CD14-positive monocyte (primary cell): Measurements from ENCODE around the gene TMIGD1. TPM values are rescaled to one million over a fixed set of nuclear protein-coding genes. Genes with fewer than 3 reads are reported as not detected.

Source experiments
- DNase-seq, 3 donors: peaks; one replicate each; pipeline ENCODE4 v3.0.0-alpha.2; 2011 to 2022
- H2AFZ ChIP-seq: 2 replicates; pipeline ENCODE4 v1.6.0; 2012; ENCODE audit warnings: mild to moderate bottlenecking, low read depth, low read length, inconsistent platforms; ENCODE audit not compliant: insufficient read depth, poor library complexity, severe bottlenecking
- H3K27ac ChIP-seq, 2 donors: 1 replicate in 1 of 2; 2 replicates in 1 of 2; pipeline ENCODE4 v1.5.1; 2012 to 2013; ENCODE audit warnings: low read length in 2 of 2, control low read depth in 1 of 2, inconsistent platforms in 1 of 2, low read depth in 1 of 2, mild to moderate bottlenecking in 1 of 2
- H3K27me3 ChIP-seq, 2 donors: one replicate each; pipeline versions ENCODE4 v1.6.0 to v1.6.1; 2011 to 2013; ENCODE audit warnings: low read length in 2 of 2; ENCODE audit not compliant: control insufficient read depth in 2 of 2, insufficient read depth in 2 of 2
- H3K36me3 ChIP-seq, 2 donors: replicated peaks in 1 of 2; 1 replicate in 1 of 2; 2 replicates in 1 of 2; pipeline versions ENCODE4 v1.5.1 to v1.6.1; 2012 to 2013; ENCODE audit warnings: low read length in 2 of 2, control low read depth in 1 of 2, inconsistent platforms in 1 of 2, mild to moderate bottlenecking in 1 of 2; ENCODE audit not compliant: insufficient read depth in 2 of 2, control insufficient read depth in 1 of 2
- H3K4me1 ChIP-seq, 2 donors: 1 replicate in 1 of 2; 2 replicates in 1 of 2; pipeline versions ENCODE4 v1.5.1 to v1.6.1; 2012 to 2013; ENCODE audit warnings: low read length in 2 of 2, control low read depth in 1 of 2, inconsistent platforms in 1 of 2, mild to moderate bottlenecking in 1 of 2, moderate library complexity in 1 of 2; ENCODE audit not compliant: insufficient read depth in 2 of 2, control insufficient read depth in 1 of 2
- H3K4me2 ChIP-seq: replicated peaks from 2 replicates; pipeline ENCODE3; 2012; ENCODE audit warnings: low read length, moderate library complexity, mild to moderate bottlenecking; ENCODE audit not compliant: poor library complexity, severe bottlenecking; ENCODE audit errors: extremely low read depth
- H3K4me3 ChIP-seq, 3 experiments: fragments of 200-600 bp in 1 of 3; sonication (generic) in 1 of 3; replicated peaks in 1 of 3; 1 replicate in 2 of 3; 2 replicates in 1 of 3; pipeline ENCODE4 v1.5.1; 2011 to 2013; ENCODE audit warnings: low read length in 3 of 3, mild to moderate bottlenecking in 3 of 3, control low read depth in 2 of 3, low read depth in 2 of 3, inconsistent platforms in 1 of 3, moderate library complexity in 1 of 3
- H3K79me2 ChIP-seq: 2 replicates; pipeline ENCODE4 v1.6.0; 2012; ENCODE audit warnings: mild to moderate bottlenecking, control low read depth, inconsistent platforms, low read length, moderate library complexity; ENCODE audit not compliant: insufficient read depth
- H3K9ac ChIP-seq: 2 replicates; pipeline ENCODE4 v1.6.0; 2017; ENCODE audit warnings: low read length, mild to moderate bottlenecking; ENCODE audit not compliant: insufficient read depth, poor library complexity, severe bottlenecking
- H3K9me3 ChIP-seq, 2 donors: replicated peaks in 1 of 2; 1 replicate in 1 of 2; 2 replicates in 1 of 2; pipeline versions ENCODE4 v1.5.1 to v1.6.1; 2012 to 2013; ENCODE audit warnings: low read length in 2 of 2, control low read depth in 1 of 2; ENCODE audit not compliant: control insufficient read depth in 1 of 2, insufficient read depth in 1 of 2
- H4K20me1 ChIP-seq: 2 replicates; pipeline ENCODE4 v1.6.0; 2012; ENCODE audit warnings: mild to moderate bottlenecking, low read length, control low read depth, moderate library complexity; ENCODE audit not compliant: insufficient read depth
- H3K27ac Mint-ChIP-seq, 7 donors: one replicate each; pipeline ENCODE4 v1.8.0; 2020; ENCODE audit warnings: mild to moderate bottlenecking in 7 of 7, mixed read lengths in 7 of 7, moderate library complexity in 6 of 7, inconsistent platforms in 2 of 7
- H3K27me3 Mint-ChIP-seq, 3 donors: one replicate each; pipeline ENCODE4 v1.8.0; 2021 to 2022; ENCODE audit warnings: low read depth in 3 of 3, mild to moderate bottlenecking in 3 of 3, mixed read lengths in 3 of 3, moderate library complexity in 3 of 3, inconsistent platforms in 1 of 3
- H3K36me3 Mint-ChIP-seq, 2 donors: one replicate each; pipeline ENCODE4 v1.8.0; 2020; ENCODE audit warnings: mixed read lengths in 2 of 2, inconsistent platforms in 1 of 2, mild to moderate bottlenecking in 1 of 2
- H3K4me1 Mint-ChIP-seq: one replicate; pipeline ENCODE4 v1.8.0; 2020; ENCODE audit warnings: mild to moderate bottlenecking, mixed read lengths
- H3K4me3 Mint-ChIP-seq, 2 donors: one replicate each; pipeline ENCODE4 v1.8.0; 2020; ENCODE audit warnings: mild to moderate bottlenecking in 2 of 2, mixed read lengths in 2 of 2, moderate library complexity in 1 of 2
- H3K9me3 Mint-ChIP-seq, 7 donors: one replicate each; pipeline ENCODE4 v1.8.0; 2020 to 2022; ENCODE audit warnings: mixed read lengths in 7 of 7, mild to moderate bottlenecking in 6 of 7, moderate library complexity in 6 of 7, inconsistent platforms in 2 of 7
- CTCF ChIP-seq: fragments of 200-600 bp; IDR thresholded peaks from one replicate; pipeline ENCODE4 v1.8.0; 2022; ENCODE audit warnings: antibody characterized with exemption, mild to moderate bottlenecking
- WGBS: methylation state at CpG from one replicate; pipeline ENCODE4 v1.1.5; 2013; ENCODE audit warnings: missing lambda C conversion rate; ENCODE audit not compliant: insufficient coverage; 5-methylcytosine and 5-hydroxymethylcytosine counted together
- intact Hi-C, 2 donors: fragments of 100-400 bp; cut with micrococcal nuclease; formaldehyde crosslinking; loops; one replicate each; pipeline versions ENCODE4 v1.15.0 to v1.15.1; 2023
- polyA plus RNA-seq, 3 donors: library from polyadenylated mRNA; depleted of rRNA in 1 of 3; unstranded in 2 of 3; stranded (reverse) in 1 of 3; fragments of 300-500 nt in 2 of 3; fragments of >200 nt in 1 of 3; fragmentation: Illumina TruSeq in 2 of 3; gene quantifications; 1 replicate in 2 of 3; 2 replicates in 1 of 3; pipeline ENCODE4 v1.2.3, GENCODE V29; 2012 to 2021

TMIGD1 gene
- polyA plus RNA-seq, 3 donors = not detected

GRCh38 chr17:30381340-30381659, 47.4 kb upstream of the TMIGD1 start:
- Mint-ChIP-seq H3K27ac (no peak overlapping the region), H3K36me3 (peaks cover 10 to 22% of the 10 kb centered on the region in 2 donors), H3K9me3 (peaks cover 0 to 2% (median 0%) of the 10 kb centered on the region in 7 donors), H3K27me3 (peaks cover 1 to 11% (median 4%) of the 10 kb centered on the region in 3 donors), H3K4me3 (peak overlapping the region; percentile 93 to 97), H3K4me1 (peaks cover 54% of the 10 kb centered on the region)
- no peaks in the 10 kb centered on the region for H3K27me3 ChIP-seq
- DNase-seq = no peak
- H3K9ac ChIP-seq = no peak overlapping the region
- H2AFZ ChIP-seq = no peak overlapping the region
- peak overlapping the region; percentile 91 for H3K4me2 ChIP-seq
- intact Hi-C loops = loop anchor here in 1 of 2 donors (10.0 kb wide), 1 partner anchor 86 kb away; the partner anchor contains the start of gene BLMH
- peak overlapping the region in 2 of 3 experiments; percentile 85 to 94 for H3K4me3 ChIP-seq
- peaks cover 33 to 47% of the 10 kb centered on the region in 2 donors for H3K4me1 ChIP-seq
- no peak overlapping the region for H3K27ac ChIP-seq
- no peaks in the 10 kb centered on the region for H3K9me3 ChIP-seq
- WGBS = no CpG with 5 or more reads among the region's 2 CpGs
- peaks cover 53% of the 10 kb centered on the region for H4K20me1 ChIP-seq
- H3K36me3 ChIP-seq = peaks cover 14 to 18% of the 10 kb centered on the region in 2 donors
- no peak for TF ChIP-seq CTCF
- peaks cover 75% of the 10 kb centered on the region for H3K79me2 ChIP-seq

- Histone ChIP-seq H4K20me1 (peaks cover 50% of the 10 kb centered on the region), H3K27me3 (no peaks in the 10 kb centered on the region), H3K4me1 (peaks cover 33 to 47% of the 10 kb centered on the region in 2 donors), H3K9me3 (no peaks in the 10 kb centered on the region), H3K27ac (peak overlapping the region in 1 of 2 donors; percentile 80), H3K36me3 (peaks cover 10 to 13% of the 10 kb centered on the region in 2 donors), H2AFZ (no peak overlapping the region), H3K4me3 (peak overlapping the region; percentile 77 to 94 (median 85)), H3K4me2 (peak overlapping the region; percentile 91), H3K79me2 (peaks cover 70% of the 10 kb centered on the region), H3K9ac (no peak overlapping the region)
- WGBS = 100% methylated on average over 1 of the region's 7 CpGs
- intact Hi-C loops = loop anchor here in 1 of 2 donors (10.0 kb wide), 1 partner anchor 86 kb away; the partner anchor contains the start of gene BLMH
- peak overlapping the region; percentile 8 to 91 (median 73) for H3K27ac Mint-ChIP-seq
- peak in 2 of 3 donors; percentile 38 to 53 for DNase-seq
- peaks cover 1 to 11% (median 4%) of the 10 kb centered on the region in 3 donors for H3K27me3 Mint-ChIP-seq
- peaks cover 6 to 17% of the 10 kb centered on the region in 2 donors for H3K36me3 Mint-ChIP-seq
- no peak for TF ChIP-seq CTCF
- peaks cover 54% of the 10 kb centered on the region for H3K4me1 Mint-ChIP-seq
- peaks cover 0 to 2% (median 0%) of the 10 kb centered on the region in 7 donors for H3K9me3 Mint-ChIP-seq
- peak overlapping the region; percentile 93 to 97 for H3K4me3 Mint-ChIP-seq
These were observed 46.9 kb upstream of the TMIGD1 start for GRCh38 chr17:30380643-30381339.
